ES-I3 (cell line): ENCODE measurements around the gene CAMK1D.

ENCODE experiments used
- H3K36me3 ChIP-seq: 2 replicates; pipeline ENCODE4 v1.6.1; 2013; ENCODE audit warnings: mild to moderate bottlenecking, low read length, control low read depth, moderate library complexity; ENCODE audit not compliant: insufficient read depth
- H3K4me1 ChIP-seq: 2 replicates; pipeline ENCODE4 v1.6.1; 2013; ENCODE audit warnings: mild to moderate bottlenecking, control low read depth, low read length; ENCODE audit not compliant: insufficient read depth
- H3K9ac ChIP-seq: 2 replicates; pipeline ENCODE4 v1.6.1; 2013; ENCODE audit warnings: low read depth, mild to moderate bottlenecking, low read length, moderate library complexity
- H3K9me3 ChIP-seq: 2 replicates; pipeline ENCODE4 v1.6.1; 2013; ENCODE audit warnings: mild to moderate bottlenecking, low read length, moderate library complexity; ENCODE audit not compliant: control insufficient read depth, insufficient read depth

CAMK1D gene

DNA sequence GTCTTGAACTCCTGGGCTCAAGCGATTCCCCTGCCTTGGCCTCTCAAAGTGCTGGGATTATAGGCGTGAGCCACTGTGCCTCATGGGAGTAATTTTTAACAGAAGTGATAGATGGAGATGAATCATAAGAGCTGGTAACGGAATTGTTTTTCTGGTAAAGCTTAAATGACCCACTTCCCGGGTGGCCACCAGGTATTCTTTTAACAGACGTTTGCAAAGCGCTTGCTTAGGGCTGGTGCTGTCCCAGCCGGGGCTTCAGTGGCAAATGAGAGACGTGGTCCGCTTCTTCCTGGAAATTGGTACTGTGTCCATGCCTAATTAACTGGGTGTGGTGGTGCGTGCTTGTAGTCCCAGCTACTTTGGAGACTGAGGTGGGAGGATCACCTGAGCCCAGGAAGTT, 23.5 kb downstream of the CAMK1D start:
- H3K4me1 ChIP-seq, result no peaks in the 10 kb centered on the region
- H3K9me3 ChIP-seq, result no peaks in the 10 kb centered on the region
- no peaks in the 10 kb centered on the region for H3K36me3 ChIP-seq
- no peak overlapping the region for H3K9ac ChIP-seq

DNA sequence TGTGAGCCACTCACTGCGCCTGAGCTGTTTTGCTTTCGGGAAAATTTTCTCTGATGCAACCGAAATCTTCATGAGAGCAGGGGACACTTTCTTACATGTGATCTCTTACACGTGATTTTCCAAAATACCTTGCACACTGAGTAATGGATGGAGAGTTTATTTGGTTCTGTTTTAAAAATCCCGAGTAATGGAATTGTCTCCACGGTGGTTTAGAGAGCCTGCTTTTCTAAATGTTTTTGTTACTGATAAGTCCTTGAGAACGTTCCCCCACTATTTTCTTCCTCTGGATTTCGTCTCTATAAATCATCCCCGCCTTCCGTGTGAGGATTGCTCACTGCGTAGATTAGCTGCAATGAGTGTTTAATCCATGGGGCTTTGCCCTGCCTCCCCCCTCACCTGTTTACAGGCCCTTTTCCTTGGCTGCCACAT, 25.7 kb downstream of the CAMK1D start:
- H3K9ac ChIP-seq, result no peak overlapping the region
- no peaks in the 10 kb centered on the region for H3K4me1 ChIP-seq

DNA sequence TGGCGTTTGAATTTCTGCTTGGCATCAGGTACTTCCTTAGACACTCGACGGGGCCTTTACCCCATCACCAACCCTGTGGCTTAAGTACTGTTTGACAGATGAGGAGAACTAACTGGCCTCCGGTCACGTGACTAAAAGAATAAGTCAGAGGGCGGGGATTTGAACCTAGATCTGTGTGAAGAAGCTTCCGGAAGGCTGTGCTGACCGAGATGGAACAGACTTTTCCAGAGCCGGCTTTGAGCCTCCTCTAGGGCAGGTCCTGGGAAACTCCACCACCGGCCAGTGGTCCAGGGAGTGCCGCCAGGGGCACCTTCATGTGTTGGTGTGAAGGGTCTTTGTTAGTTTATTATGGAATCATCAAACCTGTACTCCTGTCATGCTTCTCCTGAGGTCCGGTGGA, 26.9 kb downstream of the CAMK1D start:
- Histone ChIP-seq H3K9ac (no peak overlapping the region), H3K9me3 (no peaks in the 10 kb centered on the region), H3K4me1 (no peaks in the 10 kb centered on the region), H3K36me3 (no peaks in the 10 kb centered on the region)

More for the DNA sequence above, 25.7 kb downstream of the CAMK1D start:
- Histone ChIP-seq H3K9me3 (no peaks in the 10 kb centered on the region), H3K36me3 (no peaks in the 10 kb centered on the region)

DNA sequence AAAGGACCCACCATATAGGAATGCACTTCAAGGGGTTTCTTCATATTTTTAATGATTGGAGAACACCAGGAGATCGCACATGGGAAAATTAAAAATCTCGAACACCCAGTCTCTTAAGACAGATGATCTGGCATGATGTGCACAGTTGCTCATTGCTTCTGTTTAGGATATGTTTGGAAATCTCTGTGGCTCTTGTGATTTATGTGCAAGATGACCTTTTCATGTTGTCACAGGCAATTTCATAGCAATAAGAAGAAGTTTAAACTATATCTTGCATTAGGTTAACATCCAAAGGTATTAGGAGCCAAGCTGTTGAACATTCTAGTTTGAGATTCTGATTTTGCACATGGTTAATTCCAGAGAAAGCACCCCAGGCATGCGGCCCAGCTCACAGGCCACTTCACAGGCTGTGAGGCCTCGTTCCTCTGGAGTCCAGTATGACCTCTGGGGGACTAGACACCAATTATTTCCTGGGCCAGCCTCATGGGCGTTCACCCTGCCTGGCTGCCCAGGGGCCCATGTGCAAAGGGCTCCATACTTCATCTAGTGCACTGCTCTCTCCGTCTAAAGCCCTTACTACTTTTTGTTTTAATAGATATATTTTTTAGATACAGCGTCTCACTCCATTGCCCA, 28.4 kb downstream of the CAMK1D start:
- Histone ChIP-seq H3K4me1 (no peaks in the 10 kb centered on the region), H3K9ac (no peak overlapping the region), H3K36me3 (no peaks in the 10 kb centered on the region), H3K9me3 (no peaks in the 10 kb centered on the region)

DNA sequence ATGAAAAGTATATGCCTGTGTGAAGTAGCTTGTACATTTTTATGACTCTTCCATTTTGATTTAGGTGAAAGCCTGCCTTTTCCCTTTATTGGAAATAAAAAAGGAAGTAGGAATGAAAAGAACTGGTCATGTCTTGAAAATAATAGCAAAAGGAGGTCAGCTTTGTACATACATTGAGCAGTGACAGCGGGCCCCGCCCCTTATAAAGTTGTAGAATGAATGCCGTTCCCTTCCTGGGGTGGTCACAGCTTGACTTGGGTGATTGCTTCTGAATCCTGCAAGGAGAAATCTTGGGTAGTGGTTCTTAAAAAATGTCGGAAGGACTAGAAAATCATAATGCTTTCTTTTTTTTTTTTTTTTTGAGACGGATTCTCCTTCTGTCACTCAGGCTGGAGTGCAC, 31.7 kb downstream of the CAMK1D start:
- Histone ChIP-seq H3K9me3 (no peaks in the 10 kb centered on the region), H3K4me1 (no peaks in the 10 kb centered on the region), H3K9ac (no peak overlapping the region), H3K36me3 (no peaks in the 10 kb centered on the region)

DNA sequence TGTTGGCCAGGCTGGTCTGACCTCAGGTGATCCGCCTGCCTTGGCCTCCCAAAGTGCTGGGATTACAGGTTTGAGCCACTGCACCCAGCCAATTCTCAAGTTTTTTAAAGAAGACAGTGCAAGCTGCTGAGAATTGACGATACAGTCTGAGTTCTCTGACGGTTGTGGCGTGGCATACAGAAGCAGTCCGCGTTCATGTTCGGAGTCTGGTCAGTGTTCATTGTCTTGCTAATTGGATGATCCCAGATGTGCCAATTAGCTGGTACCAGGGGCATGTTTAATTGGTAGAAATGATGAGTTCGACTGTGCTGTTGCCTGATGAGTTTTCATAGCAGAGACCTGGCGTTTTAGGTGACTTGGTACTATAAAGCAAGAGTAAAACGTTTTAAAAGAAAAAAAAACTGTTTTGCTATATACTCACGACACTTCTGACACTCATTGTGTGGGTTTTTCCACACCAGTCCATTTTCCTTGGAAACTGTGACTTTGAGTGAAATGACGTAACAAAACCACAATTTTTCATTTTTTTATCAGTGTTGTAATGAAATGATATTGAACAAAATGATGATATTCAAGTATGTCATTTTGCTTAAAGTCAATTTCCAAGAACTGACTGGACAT, 32.3 kb downstream of the CAMK1D start:
- Histone ChIP-seq H3K9ac (no peak overlapping the region), H3K4me1 (no peaks in the 10 kb centered on the region), H3K9me3 (no peaks in the 10 kb centered on the region), H3K36me3 (no peaks in the 10 kb centered on the region)

DNA sequence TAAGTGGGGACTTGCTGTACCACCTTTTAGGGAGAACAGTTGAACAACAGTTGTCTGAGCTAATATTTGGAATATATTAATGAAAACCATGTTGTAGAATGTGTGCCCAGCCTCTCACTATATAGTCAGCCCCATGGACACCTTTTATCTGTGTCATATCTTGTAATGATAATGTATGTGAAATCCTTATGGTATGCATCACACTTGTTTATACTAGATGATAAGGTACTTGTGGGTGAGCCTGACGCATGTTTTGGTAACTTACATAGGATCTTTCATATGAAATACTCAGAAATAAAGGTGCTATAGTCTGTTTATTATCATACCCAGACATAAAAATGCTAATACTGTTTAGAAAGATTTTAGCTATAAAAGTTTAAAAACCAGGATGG, 32.8 kb downstream of the CAMK1D start:
- Histone ChIP-seq H3K9me3 (no peaks in the 10 kb centered on the region), H3K36me3 (no peaks in the 10 kb centered on the region), H3K9ac (no peak overlapping the region), H3K4me1 (no peaks in the 10 kb centered on the region)

DNA sequence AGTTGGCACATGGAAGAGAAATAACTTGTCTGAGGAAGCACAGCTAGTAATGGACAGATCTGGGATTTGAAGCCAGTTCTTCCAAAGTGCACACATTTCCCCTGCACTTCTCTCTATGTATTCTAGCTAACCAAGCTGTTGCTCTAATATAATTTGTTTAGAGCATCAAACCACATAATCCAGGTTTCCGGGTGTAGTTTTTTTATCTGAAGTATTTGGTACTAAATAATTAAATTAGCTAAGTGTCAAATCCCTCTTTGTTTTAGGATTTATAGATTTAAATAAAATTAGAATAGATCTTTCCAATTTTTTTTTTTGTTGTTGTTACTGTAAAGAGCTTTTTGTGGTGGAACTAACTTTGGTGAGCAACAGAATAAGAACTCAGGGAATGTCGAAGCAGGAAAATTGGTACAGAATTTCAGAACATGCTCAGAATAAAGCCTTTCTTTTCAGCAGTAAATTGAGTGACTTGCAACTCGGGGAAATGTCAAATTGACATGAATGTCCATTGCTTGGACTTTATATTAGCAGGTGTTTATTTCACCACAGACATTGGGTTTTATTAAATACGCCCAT, 33.7 kb downstream of the CAMK1D start:
- Histone ChIP-seq H3K9ac (no peak overlapping the region), H3K4me1 (no peaks in the 10 kb centered on the region), H3K9me3 (no peaks in the 10 kb centered on the region), H3K36me3 (no peaks in the 10 kb centered on the region)

DNA sequence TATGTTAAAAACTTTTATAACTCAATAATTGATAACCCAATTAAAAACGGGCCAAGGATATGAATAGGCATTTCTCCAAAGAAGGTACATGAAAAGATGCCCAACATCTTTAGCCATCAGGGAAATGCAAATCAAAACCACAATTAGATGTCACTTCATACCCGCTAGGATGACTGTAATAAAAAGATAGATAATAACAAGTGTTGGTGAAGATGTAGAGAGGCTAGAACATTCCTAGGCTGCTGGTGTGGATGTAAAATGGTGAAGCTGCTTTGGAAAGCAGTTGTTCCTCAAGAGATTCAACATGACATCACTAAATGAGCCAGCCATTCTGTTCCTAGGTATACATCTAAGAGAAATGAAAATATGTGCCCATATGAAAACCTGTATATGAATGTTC, 35.6 kb downstream of the CAMK1D start:
- Histone ChIP-seq H3K9me3 (no peaks in the 10 kb centered on the region), H3K36me3 (no peaks in the 10 kb centered on the region), H3K4me1 (no peaks in the 10 kb centered on the region)

DNA sequence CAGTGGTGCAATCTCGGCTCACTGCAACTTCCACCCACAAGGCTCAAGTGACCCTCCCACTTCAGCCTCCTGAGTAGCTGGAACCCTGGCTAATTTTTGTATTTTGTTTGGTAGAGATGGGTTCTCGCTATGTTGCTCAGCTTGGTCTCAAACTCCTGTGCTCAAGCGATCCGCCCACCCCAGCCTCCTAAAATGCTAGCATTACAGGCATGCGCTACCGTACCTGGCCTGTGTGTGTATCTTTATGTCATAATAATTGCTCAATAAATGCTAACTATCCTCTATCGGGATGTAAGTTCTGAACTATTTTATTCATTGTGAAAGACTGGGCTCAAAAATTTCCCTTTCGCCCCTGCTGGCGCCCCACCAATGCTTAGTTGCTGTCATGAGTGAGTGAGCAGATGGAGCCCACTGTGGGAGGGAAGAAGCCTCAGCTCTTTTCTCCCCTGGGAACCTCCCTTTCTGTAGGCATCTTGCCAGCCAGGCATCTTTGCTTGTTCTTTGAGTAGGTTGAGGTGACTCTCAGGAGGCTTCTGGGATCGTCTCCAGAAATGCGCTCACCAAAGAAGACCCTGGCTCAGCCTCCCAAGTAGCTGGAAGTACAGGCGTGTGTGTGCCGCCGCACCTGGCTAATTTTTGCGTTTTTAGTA, 38.3 kb downstream of the CAMK1D start:
- Histone ChIP-seq H3K4me1 (no peaks in the 10 kb centered on the region), H3K9me3 (no peaks in the 10 kb centered on the region), H3K9ac (no peak overlapping the region), H3K36me3 (no peaks in the 10 kb centered on the region)

More for the DNA sequence above, 35.6 kb downstream of the CAMK1D start:
- H3K9ac ChIP-seq, result no peak overlapping the region

DNA sequence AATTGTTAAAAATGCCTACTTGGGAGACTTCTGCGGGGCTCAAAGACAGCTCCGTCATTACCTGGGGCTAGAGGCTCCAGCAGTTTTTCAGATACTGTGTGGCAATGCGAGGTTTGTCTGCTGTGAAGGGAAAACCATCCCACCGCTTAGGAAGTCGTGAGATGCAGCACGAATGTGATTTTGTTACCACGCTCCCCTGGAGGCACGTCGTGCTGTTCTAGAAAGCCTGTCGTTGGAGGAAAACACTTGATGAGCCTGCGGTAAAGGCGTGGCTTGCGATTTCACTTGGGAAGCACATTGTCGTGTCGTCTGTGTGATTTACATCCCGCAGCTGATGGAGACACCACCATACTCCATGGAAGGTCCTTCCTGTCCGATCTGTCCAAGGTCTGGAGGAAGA, 39.3 kb downstream of the CAMK1D start:
- H3K9me3 ChIP-seq, result no peaks in the 10 kb centered on the region

DNA sequence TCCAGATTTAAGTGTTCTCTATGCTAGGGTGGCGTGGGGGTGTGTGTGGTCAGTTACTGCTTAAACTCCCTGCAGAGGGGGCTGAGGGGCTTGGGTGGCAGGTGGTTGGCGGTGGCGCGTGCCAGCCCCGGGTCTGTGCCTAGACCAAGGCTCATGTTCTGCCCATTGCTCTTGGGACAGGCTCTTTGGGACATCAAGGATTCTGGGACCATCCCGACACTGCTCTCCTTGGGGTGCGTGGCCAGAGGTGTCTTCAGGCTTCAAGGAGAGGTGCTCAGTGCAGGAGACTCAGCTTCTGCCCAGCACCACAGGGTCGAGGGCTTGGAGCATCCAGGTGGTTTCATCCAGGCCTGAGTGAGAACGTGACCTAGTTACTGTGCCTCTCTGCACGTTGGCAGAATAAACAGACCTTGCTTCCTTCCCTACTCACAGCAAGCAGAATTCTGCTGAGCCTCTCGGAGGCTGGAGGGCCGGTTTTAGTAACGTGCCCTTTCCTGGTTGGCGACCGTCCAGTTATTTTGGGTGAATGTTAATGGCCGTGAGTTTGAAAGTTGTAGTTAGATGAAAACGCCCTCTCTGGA, 39.9 kb downstream of the CAMK1D start:
- Histone ChIP-seq H3K9me3 (no peaks in the 10 kb centered on the region), H3K9ac (no peak overlapping the region), H3K4me1 (no peaks in the 10 kb centered on the region), H3K36me3 (no peaks in the 10 kb centered on the region)

More for the DNA sequence above, 39.3 kb downstream of the CAMK1D start:
- Histone ChIP-seq H3K9ac (no peak overlapping the region), H3K4me1 (no peaks in the 10 kb centered on the region), H3K36me3 (no peaks in the 10 kb centered on the region)

DNA sequence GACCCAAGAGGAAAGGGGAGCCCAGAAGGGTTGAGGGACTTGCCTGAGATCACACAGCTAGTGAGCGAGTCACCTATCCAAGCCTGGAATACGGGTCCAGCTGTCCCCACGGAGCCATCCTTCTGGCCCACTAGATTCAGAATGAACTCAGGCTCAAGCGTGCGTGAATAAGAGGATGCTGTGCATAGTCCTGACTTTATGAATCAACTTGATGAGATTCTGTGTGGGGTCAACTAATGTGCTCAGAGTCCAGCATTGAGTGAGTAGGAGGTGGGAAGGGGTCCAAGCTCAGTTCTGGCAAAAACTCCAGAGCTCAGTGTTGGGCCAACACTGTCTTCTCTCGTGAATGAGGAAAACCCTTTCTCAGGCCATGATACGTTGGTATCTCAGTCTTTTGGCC, 41.4 kb downstream of the CAMK1D start:
- H3K4me1 ChIP-seq, result no peaks in the 10 kb centered on the region
- no peaks in the 10 kb centered on the region for H3K9me3 ChIP-seq
- no peak overlapping the region for H3K9ac ChIP-seq
- H3K36me3 ChIP-seq, result no peaks in the 10 kb centered on the region

DNA sequence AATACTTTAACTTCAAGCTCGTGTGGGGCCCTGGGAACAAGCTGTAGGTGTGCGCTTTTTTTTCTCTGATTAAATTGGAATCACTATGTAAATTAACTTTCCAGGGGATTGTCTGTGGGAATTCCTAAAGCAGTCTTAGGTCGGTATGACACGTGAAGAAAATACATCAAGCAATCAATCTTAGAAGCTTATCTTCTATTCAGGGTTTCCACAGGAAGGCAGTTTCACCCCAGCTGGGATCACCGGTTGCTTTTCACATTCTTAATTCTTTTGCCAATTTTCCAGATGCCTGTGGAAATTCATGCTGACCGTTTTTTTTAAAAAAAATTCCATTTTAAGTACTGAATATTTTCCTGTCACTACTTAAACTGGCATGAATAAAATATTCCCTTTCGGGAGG, 41.9 kb downstream of the CAMK1D start:
- Histone ChIP-seq H3K9me3 (no peaks in the 10 kb centered on the region), H3K36me3 (no peaks in the 10 kb centered on the region), H3K9ac (no peak overlapping the region), H3K4me1 (no peaks in the 10 kb centered on the region)
